Activated CD4-positive, alpha-beta memory T cell treated with anti-CD3 and anti-CD28 coated beads, Interleukin-2, amount 10 ng/mL, durations not matched to agents 7 days and 5 days (primary cell): ENCODE measurements around the gene PMEL. TPM values are rescaled to one million over a fixed set of nuclear protein-coding genes. Genes with fewer than 3 reads are reported as not detected.
"Not testable (repeated sequence)": the region's sequence is repeated elsewhere in the genome, so short reads cannot be mapped to it uniquely, and the experiment has no call there.

Experiments
- CTCF ChIA-PET: fragments of 350-600 bp; sonication (Branson Sonifier 250); formaldehyde crosslinking; loops from one replicate; lab custom pipeline; 2021; ENCODE audit warnings: antibody characterized with exemption, inconsistent platforms; lab: Charles Lee
- POLR2A ChIA-PET: fragments of 350-600 bp; sonication (Branson Sonifier 250); formaldehyde crosslinking; loops from one replicate; lab custom pipeline; 2021; ENCODE audit warnings: antibody characterized with exemption; lab: Charles Lee
- DNase-seq: peaks from one replicate; pipeline ENCODE4 v3.0.0-alpha.2; 2020
- H3K27ac Mint-ChIP-seq: one replicate; pipeline ENCODE4 v1.8.0; 2021; ENCODE audit warnings: mild to moderate bottlenecking, mixed read lengths
- H3K27me3 Mint-ChIP-seq: one replicate; pipeline ENCODE4 v1.8.0; 2021; ENCODE audit warnings: mixed read lengths
- H3K36me3 Mint-ChIP-seq: one replicate; pipeline ENCODE4 v1.8.0; 2021; ENCODE audit warnings: low read depth, mixed read lengths
- H3K4me1 Mint-ChIP-seq: one replicate; pipeline ENCODE4 v1.8.0; 2021; ENCODE audit warnings: mixed read lengths
- H3K4me3 Mint-ChIP-seq: one replicate; pipeline ENCODE4 v1.8.0; 2021; ENCODE audit warnings: mild to moderate bottlenecking, mixed read lengths
- H3K9me3 Mint-ChIP-seq: one replicate; pipeline ENCODE4 v1.8.0; 2021; ENCODE audit warnings: mixed read lengths
- total RNA-seq, 2 experiments: library from RNA; stranded (reverse); gene quantifications; one replicate each; pipeline ENCODE4 v1.2.3, GENCODE V29; 2021

The PMEL gene
- total RNA-seq: under 1 TPM; 0.33 to 0.60 TPM

- ChIA-PET POLR2A (interaction anchor here (0.5 kb wide), 1 partner anchor 34 kb away, joined by 3 read pairs; no protein-coding TSS in a partner anchor), CTCF (interaction anchor here (0.8 kb wide), 1 partner anchor 11 kb away, joined by 3 read pairs; no protein-coding TSS in a partner anchor)
- Mint-ChIP-seq H3K36me3 (peaks cover 25% of the 10 kb centered on the region), H3K4me1 (peaks cover 39% of the 10 kb centered on the region), H3K27ac (peak within 1 kb of the TSS; percentile 78), H3K9me3 (no peaks in the 10 kb centered on the region), H3K4me3 (peak within 1 kb of the TSS; percentile 94), H3K27me3 (no peaks in the 10 kb centered on the region)
- DNase-seq: no peak
These were observed at the start of gene PMEL for GRCh38 chr12:55965941-55966407. PMEL (minus strand) TSS chr12:55966042; CDS start chr12:55966011, 31 bp downstream.

- Mint-ChIP-seq H3K4me3 (no peak overlapping the region), H3K27me3 (no peaks in the 10 kb centered on the region), H3K36me3 (peaks cover 4% of the 10 kb centered on the region), H3K4me1 (peaks cover 24% of the 10 kb centered on the region), H3K27ac (no peak overlapping the region), H3K9me3 (no peaks in the 10 kb centered on the region)
- CTCF ChIA-PET: interaction anchor here (1.6 to 1.8 kb wide), 2 partner anchors 15 to 19 kb away, joined by 6 to 7 read pairs; no protein-coding TSS in a partner anchor
- no peak for DNase-seq
- POLR2A ChIA-PET: interaction anchor here (1.1 kb wide), 1 partner anchor 23 kb away, joined by 3 read pairs; no protein-coding TSS in a partner anchor
These were observed 48.4 kb upstream of the PMEL start for GRCh38 chr12:56014205-56014604.

- Mint-ChIP-seq H3K27ac (no peak overlapping the region), H3K27me3 (no peaks in the 10 kb centered on the region), H3K4me3 (no peak overlapping the region), H3K4me1 (peaks cover 27% of the 10 kb centered on the region), H3K36me3 (peaks cover 2% of the 10 kb centered on the region), H3K9me3 (no peaks in the 10 kb centered on the region)
- CTCF ChIA-PET: interaction anchor here (1.6 to 1.8 kb wide), 2 partner anchors 16 to 18 kb away, joined by 6 to 7 read pairs; no protein-coding TSS in a partner anchor
- POLR2A ChIA-PET: interaction anchor here (1.1 kb wide), 1 partner anchor 24 kb away, joined by 3 read pairs; no protein-coding TSS in a partner anchor
- no peak for DNase-seq
These were observed 47.6 kb upstream of the PMEL start for GRCh38 chr12:56013482-56013881.

- no peak for DNase-seq
- POLR2A ChIA-PET: interaction anchor here (0.8 to 1.3 kb wide), 2 partner anchors 9 to 72 kb away, joined by 3 read pairs; partner anchors contain the start of gene IKZF4
- no peaks in the 10 kb centered on the region for H3K27me3 Mint-ChIP-seq
- peaks cover 36% of the 10 kb centered on the region for H3K4me1 Mint-ChIP-seq
- H3K27ac Mint-ChIP-seq: no peak overlapping the region
- H3K4me3 Mint-ChIP-seq: no peak overlapping the region
- H3K9me3 Mint-ChIP-seq: no peaks in the 10 kb centered on the region
- no peaks in the 10 kb centered on the region for H3K36me3 Mint-ChIP-seq
- CTCF ChIA-PET: interaction anchor here (1.4 to 3.1 kb wide), 2 partner anchors 15 to 18 kb away, joined by 7 to 18 read pairs; partner anchors contain the start of gene SUOX
These were observed 45.8 kb upstream of the PMEL start for GRCh38 chr12:56011509-56012090.

- H3K4me3 Mint-ChIP-seq: no peak overlapping the region
- POLR2A ChIA-PET: interaction anchor here (0.7 to 1.2 kb wide), 4 partner anchors 10 to 266 kb away, joined by 3 to 5 read pairs (median 4); partner anchors contain the start of genes IKZF4 and RAB5B
- H3K27me3 Mint-ChIP-seq: no peaks in the 10 kb centered on the region
These were observed 44.3 kb upstream of the PMEL start for GRCh38 chr12:56010111-56010570.

GRCh38 chr12:56007564-56008559, 42.0 kb upstream of the PMEL start:
- H3K27me3 Mint-ChIP-seq: no peaks in the 10 kb centered on the region
- peaks cover 5% of the 10 kb centered on the region for H3K36me3 Mint-ChIP-seq
- ChIA-PET CTCF (interaction anchor here (1.0 to 3.3 kb wide), 7 partner anchors 11 to 111 kb away, joined by 3 to 20 read pairs (median 5); partner anchors contain the start of genes IKZF4 and SUOX), POLR2A (interaction anchor here (0.8 to 2.8 kb wide), 9 partner anchors 13 to 441 kb away, joined by 3 to 20 read pairs (median 4); partner anchors contain the start of genes IKZF4, RAB5B, RNF41 and TIMELESS)
- DNase-seq: peak; percentile 73
- peak overlapping the region; percentile 86 for H3K4me3 Mint-ChIP-seq
- peak overlapping the region; percentile 74 for H3K27ac Mint-ChIP-seq
- H3K9me3 Mint-ChIP-seq: no peaks in the 10 kb centered on the region
- H3K4me1 Mint-ChIP-seq: peaks cover 29% of the 10 kb centered on the region

More at GRCh38 chr12:56010111-56010570, 44.3 kb upstream of the PMEL start:
- CTCF ChIA-PET: interaction anchor here (0.7 to 3.1 kb wide), 4 partner anchors 14 to 68 kb away, joined by 3 to 18 read pairs (median 3); partner anchors contain the start of gene SUOX
- no peaks in the 10 kb centered on the region for H3K9me3 Mint-ChIP-seq
- no peak overlapping the region for H3K27ac Mint-ChIP-seq
- H3K36me3 Mint-ChIP-seq: no peaks in the 10 kb centered on the region
- no peak for DNase-seq
- H3K4me1 Mint-ChIP-seq: peaks cover 34% of the 10 kb centered on the region

GRCh38 chr12:56004211-56004610, 38.4 kb upstream of the PMEL start:
- Mint-ChIP-seq H3K27ac (no peak overlapping the region), H3K9me3 (no peaks in the 10 kb centered on the region), H3K4me1 (peaks cover 30% of the 10 kb centered on the region), H3K36me3 (peaks cover 16% of the 10 kb centered on the region), H3K4me3 (no peak overlapping the region), H3K27me3 (no peaks in the 10 kb centered on the region)
- DNase-seq: no peak
- POLR2A ChIA-PET: no interaction called here
- CTCF ChIA-PET: no interaction called here

- Mint-ChIP-seq H3K4me1 (peaks cover 31% of the 10 kb centered on the region), H3K36me3 (peaks cover 17% of the 10 kb centered on the region)
- CTCF ChIA-PET, POLR2A ChIA-PET, H3K27me3 Mint-ChIP-seq, H3K4me3 Mint-ChIP-seq, H3K27ac Mint-ChIP-seq, H3K9me3 Mint-ChIP-seq, DNase-seq: not testable (repeated sequence)
These were observed 37.5 kb upstream of the PMEL start for GRCh38 chr12:56003376-56003775.

- peaks cover 36% of the 10 kb centered on the region for H3K4me1 Mint-ChIP-seq
- CTCF ChIA-PET: no interaction called here
- POLR2A ChIA-PET: no interaction called here
- H3K27me3 Mint-ChIP-seq: no peaks in the 10 kb centered on the region
- peaks cover 17% of the 10 kb centered on the region for H3K36me3 Mint-ChIP-seq
- H3K9me3 Mint-ChIP-seq: no peaks in the 10 kb centered on the region
- no peak overlapping the region for H3K27ac Mint-ChIP-seq
- DNase-seq: no peak
- no peak overlapping the region for H3K4me3 Mint-ChIP-seq
These were observed 35.8 kb upstream of the PMEL start for GRCh38 chr12:56001487-56002100.

- H3K27ac Mint-ChIP-seq: peak overlapping the region; percentile 58
- ChIA-PET CTCF (interaction anchor here (0.7 to 5.6 kb wide), 3 partner anchors 28 to 262 kb away, joined by 3 to 98 read pairs (median 6); no protein-coding TSS in a partner anchor), POLR2A (interaction anchor here (0.6 to 1.4 kb wide), 3 partner anchors 9 to 128 kb away, joined by 3 to 4 read pairs (median 3); partner anchors contain the start of genes ESYT1 and PMEL)
- peaks cover 36% of the 10 kb centered on the region for H3K4me1 Mint-ChIP-seq
- H3K36me3 Mint-ChIP-seq: peaks cover 21% of the 10 kb centered on the region
- not testable (repeated sequence) for H3K4me3 Mint-ChIP-seq, DNase-seq, H3K9me3 Mint-ChIP-seq, H3K27me3 Mint-ChIP-seq
These were observed 34.2 kb upstream of the PMEL start for GRCh38 chr12:55999999-56000540.

- not testable (repeated sequence) for H3K27me3 Mint-ChIP-seq, H3K4me3 Mint-ChIP-seq, H3K9me3 Mint-ChIP-seq
- peak overlapping the region; percentile 58 for H3K27ac Mint-ChIP-seq
- ChIA-PET POLR2A (interaction anchor here (0.7 to 1.4 kb wide), 3 partner anchors 10 to 128 kb away, joined by 3 to 4 read pairs (median 3); partner anchors contain the start of gene ESYT1), CTCF (interaction anchor here (0.7 to 5.6 kb wide), 5 partner anchors 22 to 261 kb away, joined by 3 to 98 read pairs (median 6); partner anchors contain the start of gene IKZF4)
- H3K36me3 Mint-ChIP-seq: peaks cover 19% of the 10 kb centered on the region
- H3K4me1 Mint-ChIP-seq: peaks cover 36% of the 10 kb centered on the region
- peak; percentile 34 for DNase-seq
These were observed 33.7 kb upstream of the PMEL start for GRCh38 chr12:55999522-55999921.
